ENCODE results near the gene SLC27A5. TPM values are rescaled to one million over a fixed set of nuclear protein-coding genes. Genes with fewer than 3 reads are reported as not detected.

Gene SLC27A5
- total and polyA plus RNA-seq, 2 of the 13 experiments (the other 11 are each of a cell fraction or from before 2014, with no cell fraction given) = 30.3 to 40.2 TPM

DNA sequence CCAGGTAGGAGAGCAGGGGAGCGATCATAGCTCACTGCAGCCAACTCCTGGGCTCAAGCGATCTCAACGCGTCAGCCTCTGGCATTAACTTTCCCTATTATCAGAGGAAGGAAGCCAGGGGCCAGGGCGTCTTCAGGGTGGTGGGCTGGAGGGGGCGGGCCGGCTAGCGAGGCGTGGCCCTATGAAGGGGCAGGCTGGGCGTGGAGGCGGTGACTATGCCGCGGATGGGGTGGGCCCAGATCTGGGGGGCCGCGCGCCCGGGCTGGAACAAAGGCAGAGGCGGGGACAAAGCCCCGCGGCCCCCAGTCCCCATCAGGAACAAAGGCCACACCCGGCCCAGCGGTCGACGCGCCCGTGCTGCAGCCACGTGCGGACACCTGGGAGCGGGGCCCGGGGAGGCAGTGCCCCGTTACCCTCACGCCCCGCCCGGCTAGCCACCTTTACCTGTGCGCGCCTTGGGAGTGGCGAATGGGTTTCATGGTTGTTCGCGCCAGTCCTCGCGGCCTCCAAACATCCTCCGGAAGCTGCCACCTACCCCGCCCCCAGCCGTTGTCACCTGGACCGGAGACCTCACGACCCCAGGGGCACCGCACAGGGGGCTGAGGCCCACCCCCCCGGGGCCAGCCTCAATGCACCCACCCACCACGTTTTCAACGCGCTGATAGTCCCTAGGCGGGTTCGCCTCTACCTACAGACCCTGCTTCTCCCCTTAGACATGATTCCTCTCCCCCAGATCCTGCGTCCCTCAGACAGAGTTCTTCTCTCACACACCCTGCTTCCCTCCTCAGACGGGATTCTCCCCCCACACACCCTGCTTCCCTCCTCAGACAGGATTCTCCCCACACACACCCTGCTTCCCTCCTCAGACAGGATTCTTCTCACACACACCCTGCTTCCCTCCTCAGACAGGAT is 26.7 kb upstream of the SLC27A5 start (continued):
- TF ChIP-seq ZNF333 (CRISPR knock-in tag; IDR thresholded peaks at IDR 0.05; ENCODE audit: borderline replicate concordance) = peak; percentile 44; the same call in 1 of the 2 replicates
- no peak for TF ChIP-seq ZNF432 (CRISPR knock-in tag; IDR thresholded peaks at IDR 0.05; ENCODE audit: borderline replicate concordance)
- no peak for TF ChIP-seq ATF4 (CRISPR knock-in tag; IDR thresholded peaks at IDR 0.05)
- TF ChIP-seq ZEB1 (IDR thresholded peaks at IDR 0.05; ENCODE audit: insufficient replicate concordance, low read depth) = peak; percentile 92
- TF ChIP-seq SMAD3 (CRISPR knock-in tag; IDR thresholded peaks at IDR 0.05) = no peak
- TF ChIP-seq BORCS8-MEF2B (CRISPR knock-in tag; IDR thresholded peaks at IDR 0.05) = peak; percentile 56; the same call in 1 of the 2 replicates
- TF ChIP-seq IKZF4 (CRISPR knock-in tag; IDR thresholded peaks at IDR 0.05; ENCODE audit: borderline replicate concordance, low read depth, not compliant biosample characterization) = peak; percentile 31
- TF ChIP-seq RBFOX2 (IDR thresholded peaks at IDR 0.05; ENCODE audit: low read depth, low read length) = peak; percentile 63
- TF ChIP-seq TARDBP (CRISPR knock-in tag; IDR thresholded peaks at IDR 0.05) = 0 out of 2 replicates have a peak, but pooled peaks have one; percentile 28
- TF ChIP-seq ZNF446 (CRISPR knock-in tag; IDR thresholded peaks at IDR 0.05) = peak; percentile 43; the same call in 1 of the 2 replicates
- TF ChIP-seq HMGA1 (CRISPR knock-in tag; conservative IDR thresholded peaks at IDR 0.05) = no peak
- no peak for TF ChIP-seq ZBTB49 (CRISPR knock-in tag; IDR thresholded peaks at IDR 0.05; ENCODE audit: borderline replicate concordance)
- no peak for TF ChIP-seq MYNN (CRISPR knock-in tag; IDR thresholded peaks at IDR 0.05; ENCODE audit: low read depth)
- TF ChIP-seq ZNF75D (CRISPR knock-in tag; IDR thresholded peaks at IDR 0.05; ENCODE audit: borderline replicate concordance) = no peak
- TF ChIP-seq SSRP1 (CRISPR knock-in tag; IDR thresholded peaks at IDR 0.05) = no peak
- no peak for TF ChIP-seq SAFB2 (CRISPR knock-in tag; IDR thresholded peaks at IDR 0.05; ENCODE audit: borderline replicate concordance, low read depth)
- peak; percentile 37; the same call in 1 of the 2 replicates for TF ChIP-seq ZFY (CRISPR knock-in tag; IDR thresholded peaks at IDR 0.05)
- TF ChIP-seq, protein P1, sequence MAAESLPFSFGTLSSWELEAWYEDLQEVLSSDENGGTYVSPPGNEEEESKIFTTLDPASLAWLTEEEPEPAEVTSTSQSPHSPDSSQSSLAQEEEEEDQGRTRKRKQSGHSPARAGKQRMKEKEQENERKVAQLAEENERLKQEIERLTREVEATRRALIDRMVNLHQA (CRISPR knock-in tag; IDR thresholded peaks at IDR 0.05) = no peak

Data from HepG2 (cell line).